NCI-H2081 (cell line): Measurements from ENCODE around the gene PKN1.

Experiments
- DNase-seq, 2 experiments: peaks; one replicate each; lab custom pipeline; 2025; lab: John Stamatoyannopoulos, UW

PKN1 gene

DNA sequence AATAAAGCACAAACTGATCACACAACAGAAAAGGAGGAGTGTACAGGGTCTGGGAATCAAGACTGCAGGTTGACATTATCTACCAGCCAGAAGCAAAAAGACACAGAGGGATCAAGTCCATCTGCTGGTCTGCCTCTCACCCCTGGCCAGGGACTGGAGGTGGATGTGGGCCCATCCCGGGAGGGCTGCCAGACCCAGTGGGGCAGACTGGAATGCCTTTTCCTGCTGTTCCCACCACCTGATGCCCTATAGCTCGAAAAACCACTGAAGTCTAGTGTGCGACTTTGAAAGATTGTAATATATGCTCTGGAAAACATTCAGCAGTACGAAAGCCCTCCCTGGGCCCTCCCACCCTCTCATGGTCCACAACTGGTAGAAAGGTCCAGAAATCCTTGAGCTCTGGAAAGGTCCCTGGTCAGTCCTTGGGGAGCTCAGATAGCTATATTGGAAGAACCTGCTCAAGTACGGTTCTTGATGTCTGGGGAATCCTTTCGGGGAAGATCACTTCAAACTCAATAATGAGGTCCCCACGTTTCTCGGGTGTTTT, 82.5 kb downstream of the PKN1 start:
- DNase-seq, result no peak

DNA sequence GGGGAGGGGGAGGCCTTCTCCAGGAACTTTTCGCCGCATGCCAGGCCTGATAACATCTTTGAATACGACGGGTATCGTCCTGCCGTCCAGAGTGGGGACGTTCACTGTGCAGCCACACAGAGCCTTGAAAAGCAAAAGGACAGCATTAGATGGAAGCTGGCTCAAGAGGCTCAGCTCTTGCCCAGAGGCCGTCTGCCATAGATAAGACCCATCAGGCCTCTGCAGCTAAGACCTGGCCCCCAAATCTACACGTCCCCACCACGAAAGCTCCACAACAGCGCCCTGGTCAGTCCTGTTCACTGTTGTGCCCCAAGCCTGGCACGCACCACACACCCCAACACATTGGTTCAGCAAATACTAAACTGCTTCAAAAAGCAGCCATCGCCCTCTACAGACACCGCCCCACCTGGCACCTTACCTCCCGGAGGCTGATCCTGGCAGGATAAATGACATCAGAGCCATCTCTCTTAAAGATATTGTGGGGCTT, 83.0 kb downstream of the PKN1 start:
- peak; percentile 7 to 9 for DNase-seq

DNA sequence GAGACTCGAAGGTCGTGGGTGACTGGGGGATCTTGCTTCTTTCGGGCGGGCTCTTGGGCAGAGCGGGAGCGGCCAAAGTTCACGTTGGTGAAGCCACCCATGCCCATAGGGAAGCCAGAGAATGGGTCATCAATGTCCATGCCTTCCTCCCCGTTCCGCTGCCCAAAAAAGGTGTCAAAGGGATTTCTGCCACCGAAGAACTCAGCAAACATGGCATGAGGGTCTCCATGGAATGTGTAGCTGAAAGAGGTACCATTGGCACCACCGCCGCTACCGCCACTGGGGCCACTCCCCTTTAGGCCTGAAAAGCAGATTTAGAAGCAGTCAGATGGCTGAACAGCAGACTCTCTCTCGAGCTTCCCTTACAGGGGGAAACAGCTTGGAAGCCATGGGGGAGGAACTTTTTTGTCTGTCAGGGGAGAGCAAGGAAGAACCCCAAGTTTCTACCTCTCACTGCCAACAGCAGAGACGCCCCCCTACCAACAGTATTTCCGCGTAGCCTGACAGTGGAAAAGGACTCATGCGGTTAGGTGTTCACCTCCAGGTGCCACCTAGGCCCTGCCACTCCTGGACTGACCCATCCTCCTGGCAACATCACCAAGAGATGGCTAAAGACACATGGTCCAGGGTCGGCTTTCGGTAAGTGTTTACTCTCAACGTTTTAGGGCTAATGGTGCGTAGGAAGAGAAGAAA, 83.8 kb downstream of the PKN1 start:
- no peak for DNase-seq

DNA sequence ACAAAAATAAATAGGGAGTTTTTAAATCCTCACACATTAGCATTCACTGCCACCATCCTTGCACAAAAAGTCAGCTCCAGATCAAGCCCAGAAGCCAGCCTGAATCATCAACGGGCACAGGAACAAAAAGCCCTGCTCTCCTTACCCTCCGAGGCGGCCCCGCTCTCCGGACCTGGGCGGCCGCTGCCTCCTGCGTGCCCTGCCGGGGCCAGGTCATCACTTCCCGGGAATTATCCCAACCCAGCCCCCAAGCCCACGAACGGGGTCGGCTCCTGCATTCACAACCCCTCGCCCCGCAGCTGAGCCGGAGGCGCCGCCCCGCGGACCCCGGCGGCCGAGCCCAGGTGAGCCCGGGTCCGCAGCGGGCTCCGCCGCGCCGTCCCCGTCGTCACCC, 84.3 kb downstream of the PKN1 start:
- DNase-seq, result no peak

DNA sequence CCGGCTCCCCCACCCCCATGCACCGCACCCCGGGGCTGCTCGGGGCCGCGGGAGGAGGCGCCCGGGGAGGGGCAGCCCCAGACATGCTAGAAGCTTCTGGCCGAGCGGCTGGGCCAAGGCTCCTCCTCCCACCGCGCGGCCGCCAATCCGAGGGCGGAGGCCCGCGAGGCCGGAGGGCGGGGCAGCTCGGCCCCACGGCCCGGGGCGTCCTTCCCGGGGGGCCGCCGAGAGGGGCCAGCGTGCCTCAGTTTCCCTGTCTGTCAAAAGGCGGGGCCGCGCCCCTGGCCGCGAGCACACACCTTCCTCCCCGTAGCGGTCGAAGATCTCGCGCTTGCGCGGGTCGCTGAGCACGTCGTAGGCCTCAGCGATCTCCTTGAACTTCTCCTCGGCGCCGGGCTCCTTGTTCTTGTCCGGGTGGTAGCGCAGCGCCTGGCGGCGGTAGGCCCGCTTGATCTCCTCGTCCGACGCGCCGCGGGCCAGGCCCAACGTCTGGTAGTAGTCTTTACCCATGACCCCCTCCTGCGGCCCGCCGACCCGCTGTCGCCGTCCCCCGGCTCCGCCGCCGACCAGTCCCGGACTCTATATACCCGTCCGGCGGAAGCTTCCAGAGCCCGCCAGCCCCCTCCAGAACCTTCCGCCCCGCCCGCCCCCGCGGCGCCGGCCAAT, 84.9 kb downstream of the PKN1 start, which contains the start of gene DNAJB1:
DNAJB1 (minus strand) TSS at position 558 of the 666 bp plus-strand sequence; CDS start at position 510, 48 bp downstream.
- peak; percentile 33 to 56 for DNase-seq

DNA sequence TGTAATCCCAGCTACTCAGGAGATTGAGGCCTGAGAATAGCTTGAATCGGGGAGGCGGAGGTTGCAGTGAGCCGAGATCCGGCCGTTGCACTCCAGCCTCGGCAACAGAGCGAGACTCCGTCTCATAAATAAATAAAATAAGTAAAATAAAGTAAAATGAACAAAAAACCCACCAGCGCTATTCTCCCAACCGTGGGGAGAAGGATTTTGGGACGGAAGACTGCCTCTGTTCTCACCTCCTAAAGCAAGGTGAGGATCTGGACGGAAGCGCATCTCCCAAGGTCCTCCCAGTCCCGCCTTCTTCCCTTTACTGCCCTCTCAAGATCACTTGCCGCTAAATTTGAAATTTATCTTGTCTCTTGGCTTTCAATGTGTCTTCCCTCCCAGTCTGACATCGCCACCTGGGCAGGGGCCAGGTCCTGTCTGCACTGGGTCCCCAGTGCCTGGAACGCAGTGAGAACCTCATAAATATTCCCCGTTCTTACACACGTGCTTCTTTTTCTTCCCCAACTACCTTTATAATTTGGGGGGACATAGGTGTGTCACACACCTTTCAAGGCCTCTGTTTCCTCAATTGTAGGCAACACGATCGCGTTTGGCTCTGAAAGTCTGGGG, 86.2 kb downstream of the PKN1 start:
- no peak for DNase-seq

DNA sequence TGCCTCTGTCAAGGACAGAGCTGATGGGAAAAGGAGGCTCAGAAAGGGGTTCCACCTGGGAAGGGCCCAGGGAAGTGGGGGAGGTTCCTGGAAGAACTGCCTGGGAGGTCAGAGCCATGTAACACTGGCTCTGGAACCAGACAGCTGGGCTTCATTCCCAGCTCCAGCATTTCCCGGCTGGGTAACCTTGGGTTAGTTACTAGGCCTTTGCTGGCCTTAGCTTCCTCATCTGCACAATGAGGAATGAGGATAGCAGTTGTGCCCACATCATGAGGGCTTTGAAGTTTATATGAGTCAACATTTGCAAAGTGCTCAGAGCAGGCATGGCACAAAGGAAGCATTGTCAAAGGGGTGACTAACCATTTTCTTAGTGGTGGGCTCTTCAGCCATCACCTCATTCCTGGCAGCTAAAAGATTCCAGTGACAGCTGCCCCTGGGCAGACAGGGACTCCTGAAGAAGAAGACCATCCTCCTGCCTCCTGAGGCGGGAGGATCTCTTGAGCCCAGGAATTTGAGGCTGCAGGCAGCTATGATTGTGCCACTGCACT, 86.8 kb downstream of the PKN1 start:
- DNase-seq, result no peak

DNA sequence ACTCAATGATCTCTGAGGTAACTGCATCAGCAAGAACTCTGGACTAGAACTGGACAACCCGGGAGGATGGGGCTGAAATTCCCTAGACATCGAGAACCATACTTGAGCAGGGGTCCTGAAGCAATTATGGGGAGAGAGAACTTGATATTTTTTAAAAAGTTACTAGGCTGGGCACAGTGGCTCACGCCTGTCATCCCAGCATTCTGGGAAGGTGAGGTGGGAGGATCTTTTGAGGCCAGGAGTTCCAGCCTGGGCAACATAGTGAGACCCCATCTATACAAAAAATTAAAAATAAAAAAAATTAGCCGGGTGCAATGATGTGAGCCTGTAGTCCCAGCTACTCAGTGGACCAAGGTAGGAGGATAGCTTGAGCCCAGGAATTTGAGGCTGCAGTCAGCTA, 87.4 kb downstream of the PKN1 start:
- no peak for DNase-seq
